ENCODE results near the gene CDK13. TPM values are rescaled to one million over a fixed set of nuclear protein-coding genes. Genes with fewer than 3 reads are reported as not detected.
"Not testable (repeated sequence)": the region's sequence is repeated elsewhere in the genome, so short reads cannot be mapped to it uniquely, and the experiment has no call there.

The CDK13 gene
- 46.5 and 48.6 TPM in 2 replicates for total RNA-seq

GRCh38 chr7:39949971-39950472 is at the start of gene CDK13:
TSS of gene CDK13 (plus strand) at chr7:39950256. CDS start at chr7:39950642, 386 bp downstream.
- peaks cover 55% of the 10 kb centered on the region for H3K4me1 Mint-ChIP-seq (ENCODE audit: low read depth)
- peaks cover 5% of the 10 kb centered on the region for H3K27me3 Mint-ChIP-seq (ENCODE audit: insufficient read depth)
- peaks cover 16% of the 10 kb centered on the region for H3K36me3 Mint-ChIP-seq (ENCODE audit: low read depth)
- H3K27ac Mint-ChIP-seq = peak within 1 kb of the TSS; percentile 99
- peak; percentile 92 for DNase-seq (ENCODE audit: low spot score)
- no peaks in the 10 kb centered on the region for H3K9me3 Mint-ChIP-seq
- intact Hi-C loops (cut with micrococcal nuclease) = loop anchor here (1.0 to 10.0 kb wide), 7 partner anchors 53 to 1505 kb away; partner anchors contain the start of genes MPLKIP, RALA and YAE1
- peak within 1 kb of the TSS; percentile 95 for H3K4me3 Mint-ChIP-seq

DNA sequence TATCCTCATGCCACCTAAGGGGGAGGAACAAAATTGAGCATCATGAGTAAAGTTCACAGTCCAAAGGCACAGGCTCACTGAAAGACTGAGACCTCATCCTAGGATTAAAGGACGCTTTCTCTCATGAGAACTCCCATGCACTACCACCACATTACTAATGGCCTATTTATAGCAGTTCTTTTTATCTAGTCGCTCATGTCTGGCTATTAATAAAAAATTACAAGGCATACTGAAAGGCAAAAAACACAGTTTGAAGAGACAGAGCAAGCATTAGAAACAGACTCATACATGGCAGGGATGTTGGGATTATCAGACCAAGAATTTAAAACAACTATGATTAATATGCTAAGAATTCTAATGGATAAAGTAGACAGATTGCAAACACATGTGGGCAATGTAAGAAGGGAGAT is 46.0 kb upstream of the CDK13 start:
- peaks cover 4% of the 10 kb centered on the region for H3K27me3 Mint-ChIP-seq (ENCODE audit: insufficient read depth)
- DNase-seq (ENCODE audit: low spot score) = no peak
- H3K36me3 Mint-ChIP-seq (ENCODE audit: low read depth) = no peaks in the 10 kb centered on the region
- no peaks in the 10 kb centered on the region for H3K4me1 Mint-ChIP-seq (ENCODE audit: low read depth)
- intact Hi-C loops (cut with micrococcal nuclease) = no loop called here
- H3K4me3 Mint-ChIP-seq = no peak overlapping the region
- H3K27ac Mint-ChIP-seq = no peak overlapping the region
- H3K9me3 Mint-ChIP-seq = peaks cover 9% of the 10 kb centered on the region

DNA sequence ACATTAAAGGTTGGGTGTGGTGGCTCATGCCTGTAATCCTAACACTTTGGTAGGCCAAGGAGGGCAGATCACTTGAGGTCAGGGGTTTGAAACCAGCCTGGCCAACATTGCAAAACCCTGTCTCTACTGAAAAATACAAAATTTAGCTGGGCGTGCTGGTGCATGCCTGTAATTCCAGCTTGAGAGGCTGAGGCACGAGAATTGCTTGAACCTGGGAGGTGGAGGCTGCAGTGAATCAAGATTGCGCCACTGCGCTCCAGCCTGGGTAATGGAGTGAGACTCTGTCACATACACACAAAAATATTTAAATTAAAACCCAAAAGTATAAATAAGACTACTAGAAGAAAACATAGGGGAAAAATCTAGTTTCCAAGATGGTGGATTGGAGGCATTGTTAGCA is 41.9 kb upstream of the CDK13 start:
- Mint-ChIP-seq H3K27ac (no peak overlapping the region), H3K27me3 (ENCODE audit: insufficient read depth) (peaks cover 7% of the 10 kb centered on the region), H3K36me3 (ENCODE audit: low read depth) (no peaks in the 10 kb centered on the region), H3K4me1 (ENCODE audit: low read depth) (no peaks in the 10 kb centered on the region), H3K4me3 (no peak overlapping the region), H3K9me3 (peaks cover 9% of the 10 kb centered on the region)
- no peak for DNase-seq (ENCODE audit: low spot score)
- intact Hi-C loops (cut with micrococcal nuclease) = no loop called here

DNA sequence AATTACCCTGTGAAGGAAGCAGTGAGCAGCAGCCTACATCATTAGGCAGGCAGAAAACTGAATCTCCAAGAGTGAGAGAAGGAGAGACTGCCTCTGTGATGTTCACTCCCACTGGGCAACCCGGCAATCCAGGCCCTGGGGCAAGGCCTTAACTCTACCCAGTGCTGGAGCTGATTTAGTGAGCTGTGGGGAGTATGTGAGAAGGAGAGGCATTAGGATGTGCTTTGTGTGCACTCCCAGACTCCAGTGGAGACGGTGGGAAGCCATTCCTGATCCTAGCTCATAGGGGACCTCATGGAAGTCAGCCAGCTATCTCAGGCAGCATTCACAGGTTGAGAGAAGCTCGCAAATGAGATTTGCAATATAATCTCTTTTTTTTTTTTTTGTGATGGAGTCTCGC is 41.1 kb upstream of the CDK13 start:
- Mint-ChIP-seq H3K36me3 (ENCODE audit: low read depth) (no peaks in the 10 kb centered on the region), H3K9me3 (peaks cover 9% of the 10 kb centered on the region), H3K4me1 (ENCODE audit: low read depth) (no peaks in the 10 kb centered on the region), H3K27ac (no peak overlapping the region), H3K27me3 (ENCODE audit: insufficient read depth) (peaks cover 7% of the 10 kb centered on the region), H3K4me3 (no peak overlapping the region)
- intact Hi-C loops (cut with micrococcal nuclease) = no loop called here
- no peak for DNase-seq (ENCODE audit: low spot score)

- intact Hi-C loops (cut with micrococcal nuclease) = no loop called here
Measured at GRCh38 chr7:39909526-39909925, 40.5 kb upstream of the CDK13 start.

DNA sequence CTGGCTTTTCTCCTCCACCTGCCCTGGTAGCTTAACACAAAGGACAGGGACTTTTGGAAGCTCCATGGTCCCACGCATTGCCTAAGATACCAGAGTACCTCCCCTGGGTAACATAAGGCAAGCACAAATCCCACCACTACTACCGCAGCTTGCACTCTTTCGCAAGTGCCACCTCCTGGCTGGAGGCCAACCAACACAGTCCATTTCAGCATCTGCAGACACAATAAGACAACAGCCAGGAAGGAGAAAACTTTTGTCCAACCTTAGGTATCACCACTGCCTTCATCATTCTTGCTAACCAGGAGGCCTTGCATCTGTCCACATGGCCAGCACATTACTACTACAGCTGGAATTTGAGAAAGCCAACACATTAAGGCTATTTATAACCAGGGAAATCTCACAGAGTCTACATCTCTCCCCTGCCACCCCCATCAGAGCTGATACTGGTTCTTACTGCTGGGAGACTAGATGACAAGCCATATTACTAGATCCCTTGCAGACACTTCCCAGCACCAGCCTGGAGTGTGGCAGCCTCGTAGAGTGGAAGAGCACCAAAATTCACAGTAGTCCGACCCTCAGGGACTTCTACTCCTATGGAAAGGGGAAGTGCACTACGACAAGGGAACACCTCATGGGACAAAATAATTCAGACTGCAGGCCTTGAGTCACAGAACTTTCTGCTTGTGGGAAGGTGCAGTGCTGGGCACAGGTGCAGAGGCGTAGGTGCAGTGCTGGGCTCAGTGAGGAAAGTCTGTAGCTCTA is 39.8 kb upstream of the CDK13 start:
- Mint-ChIP-seq H3K9me3 (peaks cover 9% of the 10 kb centered on the region), H3K27me3 (ENCODE audit: insufficient read depth) (peaks cover 6% of the 10 kb centered on the region), H3K27ac (no peak overlapping the region), H3K4me3 (no peak overlapping the region), H3K36me3 (ENCODE audit: low read depth) (no peaks in the 10 kb centered on the region), H3K4me1 (ENCODE audit: low read depth) (peaks cover 5% of the 10 kb centered on the region)
- intact Hi-C loops (cut with micrococcal nuclease) = no loop called here
- DNase-seq (ENCODE audit: low spot score) = no peak

More at GRCh38 chr7:39909526-39909925, 40.5 kb upstream of the CDK13 start:
- DNase-seq (ENCODE audit: low spot score) = no peak
- Mint-ChIP-seq H3K4me3 (no peak overlapping the region), H3K27me3 (ENCODE audit: insufficient read depth) (peaks cover 7% of the 10 kb centered on the region), H3K36me3 (ENCODE audit: low read depth) (no peaks in the 10 kb centered on the region), H3K9me3 (peaks cover 9% of the 10 kb centered on the region), H3K27ac (no peak overlapping the region), H3K4me1 (ENCODE audit: low read depth) (no peaks in the 10 kb centered on the region)

DNA sequence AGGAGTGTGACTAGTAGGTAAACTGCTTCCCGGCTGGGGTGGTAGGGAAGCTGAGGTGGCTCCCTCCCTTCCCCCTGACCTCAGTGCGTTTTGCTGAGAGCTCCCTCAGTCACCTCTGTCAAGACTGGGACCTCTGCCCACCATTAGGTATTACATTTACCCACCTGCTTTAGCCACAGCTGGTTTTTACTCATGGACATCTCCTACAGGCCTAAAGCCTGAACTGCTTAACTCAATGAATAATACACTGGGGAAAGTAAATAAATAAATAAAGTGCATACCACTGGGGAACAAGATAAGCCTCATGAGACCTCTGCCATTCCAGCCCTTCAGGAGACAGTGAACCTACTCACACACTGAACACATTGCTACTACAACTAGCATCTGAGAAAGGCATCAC is 38.9 kb upstream of the CDK13 start:
- H3K27ac Mint-ChIP-seq = no peak overlapping the region
- DNase-seq (ENCODE audit: low spot score) = no peak
- H3K27me3 Mint-ChIP-seq (ENCODE audit: insufficient read depth) = peaks cover 4% of the 10 kb centered on the region
- H3K4me1 Mint-ChIP-seq (ENCODE audit: low read depth) = peaks cover 9% of the 10 kb centered on the region
- H3K4me3 Mint-ChIP-seq = no peak overlapping the region
- intact Hi-C loops (cut with micrococcal nuclease) = no loop called here
- H3K36me3 Mint-ChIP-seq (ENCODE audit: low read depth) = no peaks in the 10 kb centered on the region
- H3K9me3 Mint-ChIP-seq = peaks cover 8% of the 10 kb centered on the region

DNA sequence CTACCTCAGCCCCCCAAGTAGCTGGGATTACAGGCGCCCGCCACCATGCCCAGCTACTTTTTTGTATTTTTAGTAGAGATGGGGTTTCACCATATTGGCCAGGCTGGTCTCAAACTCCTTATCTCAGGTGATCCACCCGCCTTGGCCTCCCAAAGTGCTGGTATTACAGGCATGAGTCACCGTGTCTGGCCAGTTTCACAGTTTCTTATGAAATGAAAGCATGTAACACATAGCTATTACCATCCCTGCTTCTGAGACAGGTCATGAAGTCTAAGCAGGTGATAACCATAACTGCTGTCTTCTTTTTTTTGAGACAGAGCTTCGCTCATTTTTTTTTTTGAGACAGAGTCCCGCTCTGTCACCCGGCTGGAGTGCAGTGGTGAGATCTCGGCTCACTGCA is 34.2 kb upstream of the CDK13 start:
- H3K27me3 Mint-ChIP-seq (ENCODE audit: insufficient read depth); H3K36me3 Mint-ChIP-seq (ENCODE audit: low read depth); H3K4me3 Mint-ChIP-seq; intact Hi-C loops (cut with micrococcal nuclease); H3K4me1 Mint-ChIP-seq (ENCODE audit: low read depth); H3K27ac Mint-ChIP-seq; H3K9me3 Mint-ChIP-seq; DNase-seq (ENCODE audit: low spot score): not testable (repeated sequence)

DNA sequence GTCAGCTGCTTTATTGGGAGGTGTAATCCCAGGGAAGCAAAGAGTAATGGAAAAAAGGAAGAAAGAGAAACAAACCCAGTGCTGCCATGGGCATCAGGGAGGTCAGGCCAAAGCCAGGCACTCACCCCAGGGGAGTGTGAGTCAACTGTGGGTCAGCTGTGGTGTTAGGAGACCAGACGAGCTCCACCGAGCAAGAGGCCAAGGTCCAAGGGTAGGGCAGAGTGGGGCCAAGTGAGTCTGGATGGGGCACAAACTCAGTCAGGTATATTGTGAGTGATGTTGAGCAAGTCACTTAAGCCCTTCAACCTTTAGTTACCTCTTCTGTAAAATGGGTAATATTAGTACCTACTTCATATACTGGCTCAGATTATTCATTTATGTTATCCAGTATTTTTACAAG is 30.4 kb upstream of the CDK13 start:
- no peak overlapping the region for H3K27ac Mint-ChIP-seq
- intact Hi-C loops (cut with micrococcal nuclease) = no loop called here
- H3K4me1 Mint-ChIP-seq (ENCODE audit: low read depth) = peaks cover 9% of the 10 kb centered on the region
- H3K36me3 Mint-ChIP-seq (ENCODE audit: low read depth) = no peaks in the 10 kb centered on the region
- peaks cover 8% of the 10 kb centered on the region for H3K27me3 Mint-ChIP-seq (ENCODE audit: insufficient read depth)
- no peaks in the 10 kb centered on the region for H3K9me3 Mint-ChIP-seq
- H3K4me3 Mint-ChIP-seq = no peak overlapping the region
- DNase-seq (ENCODE audit: low spot score) = no peak

GRCh38 chr7:39921506-39922175 is 28.4 kb upstream of the CDK13 start:
- Mint-ChIP-seq H3K4me1 (ENCODE audit: low read depth) (no peaks in the 10 kb centered on the region), H3K27me3 (ENCODE audit: insufficient read depth) (peaks cover 13% of the 10 kb centered on the region), H3K4me3 (no peak overlapping the region), H3K9me3 (no peaks in the 10 kb centered on the region), H3K36me3 (ENCODE audit: low read depth) (no peaks in the 10 kb centered on the region), H3K27ac (no peak overlapping the region)
- DNase-seq (ENCODE audit: low spot score) = no peak
- intact Hi-C loops (cut with micrococcal nuclease) = no loop called here

- no peaks in the 10 kb centered on the region for H3K4me1 Mint-ChIP-seq (ENCODE audit: low read depth)
- H3K27me3 Mint-ChIP-seq (ENCODE audit: insufficient read depth) = peaks cover 13% of the 10 kb centered on the region
- intact Hi-C loops (cut with micrococcal nuclease) = no loop called here
- H3K36me3 Mint-ChIP-seq (ENCODE audit: low read depth) = no peaks in the 10 kb centered on the region
- H3K27ac Mint-ChIP-seq = no peak overlapping the region
- no peak overlapping the region for H3K4me3 Mint-ChIP-seq
- H3K9me3 Mint-ChIP-seq = no peaks in the 10 kb centered on the region
- DNase-seq (ENCODE audit: low spot score) = no peak
Measured at GRCh38 chr7:39922580-39922979, 27.5 kb upstream of the CDK13 start.

DNA sequence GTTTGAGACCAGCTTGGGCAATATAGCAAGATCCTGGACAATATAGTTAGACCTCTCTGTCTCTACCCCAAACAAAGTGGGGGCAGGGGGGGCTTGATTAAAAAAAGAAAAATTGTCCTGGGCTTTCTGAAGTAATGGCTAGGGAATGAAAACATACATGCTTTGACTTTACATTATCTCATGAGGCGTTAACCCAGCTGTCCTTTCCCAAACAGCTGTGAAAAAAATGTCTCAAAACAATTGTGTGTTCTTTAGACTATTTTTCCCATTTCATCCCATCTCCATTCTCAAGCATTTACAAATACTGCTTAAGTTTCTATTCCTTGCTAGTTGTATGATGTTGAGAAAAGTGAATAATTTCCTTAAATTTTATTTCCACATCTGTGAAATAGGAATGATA is 27.0 kb upstream of the CDK13 start:
- Mint-ChIP-seq H3K36me3 (ENCODE audit: low read depth) (no peaks in the 10 kb centered on the region), H3K9me3 (no peaks in the 10 kb centered on the region), H3K27ac (no peak overlapping the region), H3K27me3 (ENCODE audit: insufficient read depth) (peaks cover 13% of the 10 kb centered on the region), H3K4me3 (no peak overlapping the region), H3K4me1 (ENCODE audit: low read depth) (no peaks in the 10 kb centered on the region)
- intact Hi-C loops (cut with micrococcal nuclease) = no loop called here
- no peak for DNase-seq (ENCODE audit: low spot score)

DNA sequence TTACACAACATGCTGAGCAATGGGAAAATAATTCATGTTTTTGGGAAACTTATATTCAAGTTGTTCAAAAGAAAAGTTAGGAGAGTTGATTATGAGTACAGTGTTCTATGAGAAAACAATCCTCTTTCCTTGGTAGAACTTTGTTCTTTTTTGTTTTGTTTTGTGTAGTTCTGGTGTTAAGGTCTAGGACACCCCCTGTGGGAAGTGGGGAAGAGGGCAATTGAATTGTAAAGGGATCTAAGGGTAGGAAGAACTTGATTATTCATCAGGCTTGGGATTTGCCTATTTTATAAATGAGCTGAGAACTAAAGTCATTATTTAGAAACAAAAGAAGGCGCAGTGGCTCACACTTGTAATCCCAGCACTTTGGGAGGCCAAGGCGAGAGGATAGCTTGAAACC is 25.9 kb upstream of the CDK13 start:
- intact Hi-C loops (cut with micrococcal nuclease) = no loop called here
- H3K4me3 Mint-ChIP-seq = no peak overlapping the region
- H3K27ac Mint-ChIP-seq = no peak overlapping the region
- H3K27me3 Mint-ChIP-seq (ENCODE audit: insufficient read depth) = peaks cover 13% of the 10 kb centered on the region
- no peaks in the 10 kb centered on the region for H3K9me3 Mint-ChIP-seq
- DNase-seq (ENCODE audit: low spot score) = no peak
- H3K36me3 Mint-ChIP-seq (ENCODE audit: low read depth) = no peaks in the 10 kb centered on the region
- no peaks in the 10 kb centered on the region for H3K4me1 Mint-ChIP-seq (ENCODE audit: low read depth)

All from activated T-helper 1 cell treated with anti-CD3 and anti-CD28 coated beads, Interleukin-12 subunit alpha, Interleukin-12 subunit beta, Interleukin-2, Interleukin-4 antibody, amounts not matched to agents 30 ng/mL and 10 ng/mL and 1 ng/mL, durations not matched to agents 14 hours and 24 hours and 36 hours (primary cell).